Heart left ventricle (tissue), 13 donors: ENCODE results near the gene UNC5C.

ENCODE experiments used
- POLR2A ChIP-seq, 2 donors: fragments of 450-650 bp; IDR thresholded peaks; one replicate each; pipeline ENCODE4 v1.6.1; 2017; ENCODE audit warnings: antibody characterized with exemption in 2 of 2, mild to moderate bottlenecking in 2 of 2, moderate library complexity in 2 of 2
- TF ChIP-seq, protein P1 (sequence below), 12 donors: fragments of 200-600 bp; sonication (generic) in 4 of 12; IDR thresholded peaks; one replicate each; pipeline versions ENCODE4 v1.5.0 to v1.8.0; 2018 to 2022; ENCODE audit warnings: antibody characterized with exemption in 12 of 12, mild to moderate bottlenecking in 5 of 12
- donor health status: ischemic (EF 13 %, LVEDD 7.1; RV severe dilation, severe dysfunction).
- donor health status: DM: no; HTN: yes; CAD: no.
- donor health status: DM: no; HTN: no; CAD: no.
- donor health status: ischemic (EF 25% LVEDD 6.9; RV normal size, moderate dysfunction).
- donor health status: ischemic (EF 25% LVEDD 5.7; RV mildly dilated, moderate dysfunction).
- donor health status: ischemic (EF 35%, LVEDD 5.7; RV mildly dilated, moderate dysfunction).
- donor health status: nonischemic (EF 11% LVEDD 7.7; RV severe dilation, severe dysfunction).
- donor health status: DM: yes; HTN: yes; CAD: no.
- donor health status: PGD.
- donor health status: ischemic (EF 29% LVEDD 5.4; RV normal size, mild dysfunction).
- donor health status: nonischemic (EF 23%, LVEDD 6.1; RV moderate dilation, normal function).

GRCh38 chr4:95289028-95289634, 259.6 kb downstream of the UNC5C start:
- no peak for TF ChIP-seq POLR2A (IDR thresholded peaks at IDR 0.05)
- TF ChIP-seq, protein P1, sequence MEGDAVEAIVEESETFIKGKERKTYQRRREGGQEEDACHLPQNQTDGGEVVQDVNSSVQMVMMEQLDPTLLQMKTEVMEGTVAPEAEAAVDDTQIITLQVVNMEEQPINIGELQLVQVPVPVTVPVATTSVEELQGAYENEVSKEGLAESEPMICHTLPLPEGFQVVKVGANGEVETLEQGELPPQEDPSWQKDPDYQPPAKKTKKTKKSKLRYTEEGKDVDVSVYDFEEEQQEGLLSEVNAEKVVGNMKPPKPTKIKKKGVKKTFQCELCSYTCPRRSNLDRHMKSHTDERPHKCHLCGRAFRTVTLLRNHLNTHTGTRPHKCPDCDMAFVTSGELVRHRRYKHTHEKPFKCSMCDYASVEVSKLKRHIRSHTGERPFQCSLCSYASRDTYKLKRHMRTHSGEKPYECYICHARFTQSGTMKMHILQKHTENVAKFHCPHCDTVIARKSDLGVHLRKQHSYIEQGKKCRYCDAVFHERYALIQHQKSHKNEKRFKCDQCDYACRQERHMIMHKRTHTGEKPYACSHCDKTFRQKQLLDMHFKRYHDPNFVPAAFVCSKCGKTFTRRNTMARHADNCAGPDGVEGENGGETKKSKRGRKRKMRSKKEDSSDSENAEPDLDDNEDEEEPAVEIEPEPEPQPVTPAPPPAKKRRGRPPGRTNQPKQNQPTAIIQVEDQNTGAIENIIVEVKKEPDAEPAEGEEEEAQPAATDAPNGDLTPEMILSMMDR (IDR thresholded peaks at IDR 0.05), result no peak
